Uterus (tissue), 2 donors: ENCODE measurements around the gene RB1.

Source experiments
- CTCF ChIP-seq, 4 experiments: fragments of 200-600 bp in 2 of 4; fragments of 450-650 bp in 2 of 4; sonication (generic) in 2 of 4; IDR thresholded peaks; one replicate each; pipeline ENCODE4 v1.5.1; 2016 to 2019; ENCODE audit warnings: antibody characterized with exemption in 4 of 4, mild to moderate bottlenecking in 2 of 4, moderate library complexity in 1 of 4
- POLR2A ChIP-seq, 2 donors: fragments of 450-650 bp; IDR thresholded peaks; one replicate each; pipeline ENCODE4 v1.6.1; 2016; ENCODE audit warnings: antibody characterized with exemption in 2 of 2, mild to moderate bottlenecking in 1 of 2, moderate library complexity in 1 of 2

- TF ChIP-seq POLR2A (IDR thresholded peaks at IDR 0.05) (peak; percentile 94 to 97), CTCF (IDR thresholded peaks at IDR 0.05) (no peak)
These were observed at the start of gene RB1 for GRCh38 chr13:48303359-48304142.
